ENCODE results near the gene PRKN. TPM values are rescaled to one million over a fixed set of nuclear protein-coding genes. Genes with fewer than 3 reads are reported as not detected.
A peak's percentile ranks its signal among the peaks of the same experiment; 100 is the strongest.

Gene PRKN
- total RNA-seq, 3 donors from 2014 or later, result 0.05 to 0.13 TPM; not detected in 1

DNA sequence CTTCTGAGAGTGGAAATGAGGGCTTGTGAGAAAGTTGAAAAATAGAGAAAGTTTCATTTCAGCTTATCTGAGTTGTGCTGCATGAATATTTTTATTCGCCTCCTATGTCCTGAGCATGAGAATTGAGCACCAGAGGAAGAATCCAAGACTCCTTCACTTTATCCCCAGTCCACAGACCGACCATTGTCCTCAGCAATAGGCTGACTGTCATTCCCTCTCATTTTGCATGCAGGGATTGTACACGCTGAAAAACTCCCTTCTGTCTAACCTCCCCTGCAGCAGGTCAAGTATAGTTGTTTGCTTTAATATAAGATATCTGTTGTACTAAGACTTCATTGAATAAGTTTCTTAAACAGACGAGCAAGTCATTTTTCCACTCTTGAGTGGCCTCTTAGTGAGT is 437.6 kb downstream of the PRKN start:
- Mint-ChIP-seq H3K27me3 (ENCODE audit: low read depth) (no peaks in the 10 kb centered on the region), H3K4me3 (no peak overlapping the region), H3K36me3 (ENCODE audit: insufficient read depth) (peaks cover 2% of the 10 kb centered on the region), H3K4me1 (ENCODE audit: low read depth) (no peaks in the 10 kb centered on the region), H3K9me3 (no peaks in the 10 kb centered on the region)
- ATAC-seq, result no peak
- no peak for DNase-seq

- ATAC-seq, result no peak
- Mint-ChIP-seq H3K4me3 (no peak overlapping the region), H3K27me3 (ENCODE audit: low read depth) (no peaks in the 10 kb centered on the region), H3K36me3 (ENCODE audit: insufficient read depth) (peaks cover 2% of the 10 kb centered on the region), H3K4me1 (ENCODE audit: low read depth) (no peaks in the 10 kb centered on the region), H3K9me3 (no peaks in the 10 kb centered on the region)
- DNase-seq, result no peak
Observed at GRCh38 chr6:162273986-162274385, 453.6 kb downstream of the PRKN start.

DNA sequence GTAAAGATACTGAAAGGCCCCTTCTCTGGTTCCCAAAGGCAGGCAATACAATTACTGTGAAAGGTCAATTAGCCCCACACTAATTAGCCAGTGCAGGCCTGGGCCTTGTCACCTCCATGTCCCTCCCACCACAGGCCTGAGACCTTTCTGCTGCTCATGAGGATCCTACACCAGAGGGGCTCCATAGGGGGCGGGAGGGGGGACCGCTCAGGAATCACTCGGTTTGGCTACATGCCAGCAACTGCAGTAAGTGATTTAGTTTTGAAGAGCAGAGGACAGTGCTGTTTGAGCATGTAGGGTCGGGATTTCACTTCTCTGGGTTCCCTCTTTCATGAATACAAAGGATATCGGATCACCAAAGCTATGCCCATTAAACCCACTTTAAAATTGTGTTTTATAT is 455.6 kb downstream of the PRKN start:
- Mint-ChIP-seq H3K36me3 (ENCODE audit: insufficient read depth) (peaks cover 2% of the 10 kb centered on the region), H3K9me3 (no peaks in the 10 kb centered on the region), H3K4me1 (ENCODE audit: low read depth) (no peaks in the 10 kb centered on the region), H3K27me3 (ENCODE audit: low read depth) (no peaks in the 10 kb centered on the region), H3K4me3 (no peak overlapping the region)
- DNase-seq, result no peak
- no peak for ATAC-seq

- no peak overlapping the region for H3K4me3 Mint-ChIP-seq
- H3K27me3 Mint-ChIP-seq (ENCODE audit: low read depth), result no peaks in the 10 kb centered on the region
- H3K9me3 Mint-ChIP-seq, result no peaks in the 10 kb centered on the region
- H3K36me3 Mint-ChIP-seq (ENCODE audit: insufficient read depth), result peaks cover 2% of the 10 kb centered on the region
- H3K4me1 Mint-ChIP-seq (ENCODE audit: low read depth), result no peaks in the 10 kb centered on the region
- no peak for ATAC-seq
- DNase-seq, result no peak
Observed at GRCh38 chr6:162270966-162271365, 456.6 kb downstream of the PRKN start.

DNA sequence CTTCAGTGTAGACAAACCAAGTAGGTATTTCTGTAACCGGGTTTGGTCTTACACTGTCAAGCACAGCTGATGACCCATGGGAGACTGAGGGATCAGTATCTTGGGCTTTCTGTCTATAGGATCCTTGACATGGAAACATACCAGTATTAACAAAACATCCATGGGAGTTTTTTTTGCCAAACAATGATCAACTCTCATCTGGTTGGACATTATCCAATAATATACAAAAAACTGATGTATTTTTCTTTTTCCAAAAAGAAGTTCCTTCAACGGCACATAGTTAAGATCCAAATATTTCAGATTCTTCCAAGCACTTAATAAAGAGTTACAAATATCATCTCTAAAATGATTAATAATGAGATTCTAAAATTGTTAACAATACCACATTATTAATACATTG is 459.9 kb downstream of the PRKN start:
- Mint-ChIP-seq H3K4me3 (no peak overlapping the region), H3K36me3 (ENCODE audit: insufficient read depth) (peaks cover 3% of the 10 kb centered on the region), H3K27me3 (ENCODE audit: low read depth) (no peaks in the 10 kb centered on the region), H3K4me1 (ENCODE audit: low read depth) (no peaks in the 10 kb centered on the region), H3K9me3 (peaks cover 5% of the 10 kb centered on the region)
- ATAC-seq, result no peak
- no peak for DNase-seq

GRCh38 chr6:162267126-162267525 is 460.4 kb downstream of the PRKN start:
- H3K4me1 Mint-ChIP-seq (ENCODE audit: low read depth), result no peaks in the 10 kb centered on the region
- H3K4me3 Mint-ChIP-seq, result no peak overlapping the region
- ATAC-seq (no peak), DNase-seq (no peak)
- H3K36me3 Mint-ChIP-seq (ENCODE audit: insufficient read depth), result peaks cover 4% of the 10 kb centered on the region
- no peaks in the 10 kb centered on the region for H3K27me3 Mint-ChIP-seq (ENCODE audit: low read depth)
- H3K9me3 Mint-ChIP-seq, result peaks cover 5% of the 10 kb centered on the region

DNA sequence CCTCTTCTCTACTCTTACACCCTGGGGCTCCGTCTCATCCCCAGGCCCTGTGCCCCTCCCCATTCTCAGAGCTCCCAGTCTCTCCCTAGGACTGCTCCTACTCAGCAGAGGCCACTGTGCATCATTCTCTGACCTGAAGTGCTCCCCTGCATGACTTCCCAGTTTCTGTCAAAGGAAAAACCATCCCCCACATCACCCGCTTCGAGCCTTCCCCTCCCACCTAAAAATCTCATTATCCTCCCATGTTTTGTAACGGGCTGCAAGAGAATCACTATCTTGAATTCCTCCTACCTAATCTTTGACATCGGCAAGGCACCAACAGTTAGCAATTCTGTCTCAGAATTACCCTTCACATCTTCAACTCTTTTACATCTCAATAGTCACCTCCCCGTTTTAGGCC is 463.0 kb downstream of the PRKN start:
- Mint-ChIP-seq H3K36me3 (ENCODE audit: insufficient read depth) (peaks cover 6% of the 10 kb centered on the region), H3K4me1 (ENCODE audit: low read depth) (no peaks in the 10 kb centered on the region), H3K27me3 (ENCODE audit: low read depth) (no peaks in the 10 kb centered on the region), H3K9me3 (peaks cover 5% of the 10 kb centered on the region), H3K4me3 (no peak overlapping the region)
- no peak for DNase-seq
- ATAC-seq, result no peak

GRCh38 chr6:162262466-162263196 is 464.9 kb downstream of the PRKN start:
- Mint-ChIP-seq H3K4me1 (ENCODE audit: low read depth) (no peaks in the 10 kb centered on the region), H3K4me3 (no peak overlapping the region), H3K36me3 (ENCODE audit: insufficient read depth) (peaks cover 4% of the 10 kb centered on the region), H3K27me3 (ENCODE audit: low read depth) (no peaks in the 10 kb centered on the region), H3K9me3 (peaks cover 5% of the 10 kb centered on the region)
- ATAC-seq (no peak), DNase-seq (no peak)

DNA sequence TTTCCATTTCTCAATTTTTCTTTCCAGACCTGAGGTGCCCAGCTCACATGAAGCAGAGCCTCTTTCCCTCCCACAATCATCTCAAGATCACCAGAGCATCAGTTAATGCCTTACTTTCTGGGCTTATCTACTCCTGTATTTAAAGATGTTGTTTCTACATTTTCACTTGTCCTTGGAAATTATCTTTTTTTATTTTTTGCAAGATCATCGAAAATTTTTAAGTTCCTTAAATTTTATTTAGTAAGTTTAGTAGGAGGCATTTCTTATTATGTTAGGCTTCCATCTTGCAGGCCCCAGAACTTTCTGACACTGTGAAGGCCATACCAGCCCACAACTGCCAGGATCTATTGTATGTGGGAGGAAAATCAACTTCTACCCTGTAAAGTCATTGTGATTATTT is 466.0 kb downstream of the PRKN start:
- ATAC-seq (no peak), DNase-seq (no peak)
- Mint-ChIP-seq H3K4me3 (no peak overlapping the region), H3K36me3 (ENCODE audit: insufficient read depth) (peaks cover 4% of the 10 kb centered on the region), H3K4me1 (ENCODE audit: low read depth) (no peaks in the 10 kb centered on the region), H3K27me3 (ENCODE audit: low read depth) (no peaks in the 10 kb centered on the region), H3K9me3 (peaks cover 5% of the 10 kb centered on the region)

DNA sequence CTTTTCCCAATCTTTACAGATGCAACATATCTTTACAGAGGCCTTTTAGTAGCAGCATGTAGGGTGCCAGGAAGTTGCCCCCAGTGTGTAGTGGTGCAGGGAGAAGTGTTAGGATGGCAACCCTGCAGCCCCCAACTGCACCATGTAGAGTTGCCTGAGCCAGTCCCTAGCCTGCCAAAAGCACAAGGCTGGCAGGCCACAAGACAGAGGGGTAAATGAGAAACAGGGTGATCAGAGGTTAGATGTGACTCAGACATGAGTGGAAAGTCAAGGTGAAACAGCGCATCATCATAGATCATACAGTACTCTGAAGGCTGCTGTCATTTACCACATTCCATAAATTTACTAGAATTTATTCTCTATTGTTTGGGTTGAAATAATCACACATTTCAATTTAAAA is 467.5 kb downstream of the PRKN start:
- DNase-seq, result no peak
- peak in 1 of 2 donors; percentile 75 for ATAC-seq
- Mint-ChIP-seq H3K27me3 (ENCODE audit: low read depth) (no peaks in the 10 kb centered on the region), H3K4me3 (no peak overlapping the region), H3K9me3 (peaks cover 3% of the 10 kb centered on the region), H3K4me1 (ENCODE audit: low read depth) (no peaks in the 10 kb centered on the region), H3K36me3 (ENCODE audit: insufficient read depth) (peaks cover 4% of the 10 kb centered on the region)

GRCh38 chr6:162258647-162259046 is 468.9 kb downstream of the PRKN start:
- ATAC-seq (no peak), DNase-seq (no peak)
- Mint-ChIP-seq H3K36me3 (ENCODE audit: insufficient read depth) (peaks cover 4% of the 10 kb centered on the region), H3K27me3 (ENCODE audit: low read depth) (no peaks in the 10 kb centered on the region), H3K4me3 (no peak overlapping the region), H3K4me1 (ENCODE audit: low read depth) (no peaks in the 10 kb centered on the region), H3K9me3 (no peaks in the 10 kb centered on the region)

DNA sequence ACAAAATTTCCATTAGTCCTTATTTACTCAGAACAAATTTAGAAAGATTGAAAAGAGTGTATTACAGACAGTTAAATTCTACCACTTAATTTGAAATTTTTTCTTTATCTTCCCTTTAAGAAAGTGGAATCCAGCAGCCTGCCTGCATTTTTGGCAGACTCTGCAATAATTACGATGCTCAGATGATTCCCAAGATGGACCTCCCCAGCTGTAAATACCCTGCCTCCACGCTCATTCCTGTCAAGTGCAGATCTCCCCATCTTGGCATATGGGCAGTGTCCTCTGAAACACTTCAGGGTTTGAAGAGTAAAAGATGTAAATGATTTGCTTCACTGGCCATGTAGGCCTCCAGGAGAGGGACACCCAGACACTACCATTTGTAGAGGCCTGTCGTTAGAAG is 471.2 kb downstream of the PRKN start:
- no peaks in the 10 kb centered on the region for H3K27me3 Mint-ChIP-seq (ENCODE audit: low read depth)
- ATAC-seq (no peak), DNase-seq (no peak)
- no peaks in the 10 kb centered on the region for H3K9me3 Mint-ChIP-seq
- no peak overlapping the region for H3K4me3 Mint-ChIP-seq
- no peaks in the 10 kb centered on the region for H3K4me1 Mint-ChIP-seq (ENCODE audit: low read depth)
- H3K36me3 Mint-ChIP-seq (ENCODE audit: insufficient read depth), result peaks cover 1% of the 10 kb centered on the region

DNA sequence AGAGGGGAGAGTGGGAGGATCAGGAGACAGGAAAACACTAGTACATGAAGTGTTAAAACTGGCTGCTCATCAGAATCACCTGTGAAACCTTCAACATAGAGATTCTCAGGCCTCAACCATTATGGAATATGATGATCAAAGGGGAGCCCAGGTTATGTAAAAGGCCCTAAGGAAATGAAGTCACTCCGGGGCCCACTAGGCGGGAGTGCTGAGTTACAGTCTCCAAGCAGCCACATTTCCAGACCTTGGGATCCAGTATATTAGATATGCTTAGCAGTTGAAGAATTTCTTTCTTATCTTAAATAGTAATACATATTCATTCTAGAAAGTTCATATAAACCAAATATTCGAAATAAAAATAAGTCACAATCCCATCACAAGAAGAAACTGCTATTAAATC is 476.3 kb downstream of the PRKN start:
- Mint-ChIP-seq H3K27me3 (ENCODE audit: low read depth) (no peaks in the 10 kb centered on the region), H3K9me3 (peaks cover 5% of the 10 kb centered on the region), H3K4me3 (no peak overlapping the region), H3K4me1 (ENCODE audit: low read depth) (no peaks in the 10 kb centered on the region), H3K36me3 (ENCODE audit: insufficient read depth) (peaks cover 1% of the 10 kb centered on the region)
- no peak for DNase-seq
- ATAC-seq, result no peak

- no peaks in the 10 kb centered on the region for H3K27me3 Mint-ChIP-seq (ENCODE audit: low read depth)
- H3K4me3 Mint-ChIP-seq, result no peak overlapping the region
- ATAC-seq (no peak), DNase-seq (no peak)
- peaks cover 5% of the 10 kb centered on the region for H3K9me3 Mint-ChIP-seq
- no peaks in the 10 kb centered on the region for H3K4me1 Mint-ChIP-seq (ENCODE audit: low read depth)
- H3K36me3 Mint-ChIP-seq (ENCODE audit: insufficient read depth), result peaks cover 1% of the 10 kb centered on the region
Observed at GRCh38 chr6:162249907-162250642, 477.5 kb downstream of the PRKN start.

DNA sequence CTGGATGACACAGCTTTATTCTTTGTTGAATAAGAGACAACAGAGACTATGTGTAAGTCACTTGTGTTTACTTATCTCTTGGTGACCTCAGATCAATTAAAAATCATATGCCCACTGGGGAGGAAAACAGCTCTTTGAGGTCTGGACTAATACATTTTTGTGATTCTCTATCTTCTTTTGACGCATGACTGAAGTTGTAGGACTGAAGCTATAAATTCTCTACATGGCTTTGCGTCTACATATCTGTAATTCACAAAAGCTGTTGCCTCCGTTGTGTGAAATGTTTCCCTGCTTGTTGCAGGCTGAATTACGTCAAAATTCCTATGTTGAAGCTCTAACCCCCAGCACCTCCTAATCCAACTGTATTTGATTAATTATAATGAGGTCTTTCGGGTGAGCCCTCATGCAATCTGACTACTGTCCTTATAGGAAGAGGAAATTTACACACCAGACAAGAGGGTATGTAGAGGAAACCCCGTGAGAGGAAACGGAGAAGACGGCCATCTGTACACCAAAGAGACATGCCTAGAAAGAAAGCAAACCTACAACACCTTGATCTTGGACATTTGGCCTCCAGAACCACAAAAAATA is 481.6 kb downstream of the PRKN start:
- ATAC-seq (no peak), DNase-seq (no peak)
- no peaks in the 10 kb centered on the region for H3K4me1 Mint-ChIP-seq (ENCODE audit: low read depth)
- no peaks in the 10 kb centered on the region for H3K36me3 Mint-ChIP-seq (ENCODE audit: insufficient read depth)
- no peaks in the 10 kb centered on the region for H3K27me3 Mint-ChIP-seq (ENCODE audit: low read depth)
- H3K9me3 Mint-ChIP-seq, result peaks cover 2% of the 10 kb centered on the region
- no peak overlapping the region for H3K4me3 Mint-ChIP-seq

Data from activated T-cell treated with anti-CD3 and anti-CD28 coated beads, Interleukin-2, amount 50 U/mL, for 4 hours (primary cell).